Panc1 (cell line): Measurements from ENCODE around the gene GYPA.

Experiments used
- CTCF ChIP-seq: fragments of 450-650 bp; IDR thresholded peaks from 2 replicates; pipeline ENCODE4 v1.5.1; 2017; ENCODE audit warnings: mild to moderate bottlenecking
- POLR2AphosphoS5 ChIP-seq: IDR thresholded peaks from 2 replicates; pipeline ENCODE4 v1.6.1; 2012; ENCODE audit warnings: mild to moderate bottlenecking, low read depth, low read length, moderate library complexity
- SIN3A ChIP-seq: IDR thresholded peaks from 2 replicates; pipeline ENCODE4 v1.6.1; 2012; ENCODE audit warnings: low read depth, mild to moderate bottlenecking, low read length, moderate library complexity, borderline replicate concordance; ENCODE audit not compliant: insufficient read depth
- TCF7L2 ChIP-seq: IDR thresholded peaks from 2 replicates; pipeline ENCODE4 v1.6.1; 2011; ENCODE audit warnings: mild to moderate bottlenecking, low read depth, low read length, inconsistent platforms
- TF ChIP-seq, protein P1 (sequence below), 2 experiments: IDR thresholded peaks; 2 replicates each; pipeline ENCODE4 v1.6.1; 2011 to 2012; ENCODE audit warnings: low read depth in 2 of 2, control low read depth in 1 of 2, low read length in 1 of 2, mild to moderate bottlenecking in 1 of 2, moderate library complexity in 1 of 2; ENCODE audit not compliant: insufficient read depth in 1 of 2

DNA sequence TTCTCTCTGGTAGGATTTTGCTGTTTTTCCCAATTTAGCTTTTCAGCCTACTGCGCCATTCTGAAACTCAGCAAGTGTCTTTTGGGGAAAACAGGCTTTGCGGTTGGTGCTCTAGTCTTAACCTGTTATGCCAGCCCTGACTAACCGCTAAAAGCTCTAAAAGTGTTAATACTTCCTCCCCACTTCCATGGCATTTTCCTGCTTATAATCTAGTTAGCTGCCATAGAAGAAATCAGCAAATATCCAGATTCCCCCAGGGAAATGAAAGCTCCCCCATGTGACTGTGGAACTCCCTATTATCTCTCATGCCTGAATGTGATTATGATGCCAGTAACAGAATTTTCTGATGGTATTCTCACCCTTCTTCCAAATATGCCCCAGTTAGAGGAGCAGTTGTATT lies 28.7 kb upstream of the GYPA start:
- TF ChIP-seq, protein P1, sequence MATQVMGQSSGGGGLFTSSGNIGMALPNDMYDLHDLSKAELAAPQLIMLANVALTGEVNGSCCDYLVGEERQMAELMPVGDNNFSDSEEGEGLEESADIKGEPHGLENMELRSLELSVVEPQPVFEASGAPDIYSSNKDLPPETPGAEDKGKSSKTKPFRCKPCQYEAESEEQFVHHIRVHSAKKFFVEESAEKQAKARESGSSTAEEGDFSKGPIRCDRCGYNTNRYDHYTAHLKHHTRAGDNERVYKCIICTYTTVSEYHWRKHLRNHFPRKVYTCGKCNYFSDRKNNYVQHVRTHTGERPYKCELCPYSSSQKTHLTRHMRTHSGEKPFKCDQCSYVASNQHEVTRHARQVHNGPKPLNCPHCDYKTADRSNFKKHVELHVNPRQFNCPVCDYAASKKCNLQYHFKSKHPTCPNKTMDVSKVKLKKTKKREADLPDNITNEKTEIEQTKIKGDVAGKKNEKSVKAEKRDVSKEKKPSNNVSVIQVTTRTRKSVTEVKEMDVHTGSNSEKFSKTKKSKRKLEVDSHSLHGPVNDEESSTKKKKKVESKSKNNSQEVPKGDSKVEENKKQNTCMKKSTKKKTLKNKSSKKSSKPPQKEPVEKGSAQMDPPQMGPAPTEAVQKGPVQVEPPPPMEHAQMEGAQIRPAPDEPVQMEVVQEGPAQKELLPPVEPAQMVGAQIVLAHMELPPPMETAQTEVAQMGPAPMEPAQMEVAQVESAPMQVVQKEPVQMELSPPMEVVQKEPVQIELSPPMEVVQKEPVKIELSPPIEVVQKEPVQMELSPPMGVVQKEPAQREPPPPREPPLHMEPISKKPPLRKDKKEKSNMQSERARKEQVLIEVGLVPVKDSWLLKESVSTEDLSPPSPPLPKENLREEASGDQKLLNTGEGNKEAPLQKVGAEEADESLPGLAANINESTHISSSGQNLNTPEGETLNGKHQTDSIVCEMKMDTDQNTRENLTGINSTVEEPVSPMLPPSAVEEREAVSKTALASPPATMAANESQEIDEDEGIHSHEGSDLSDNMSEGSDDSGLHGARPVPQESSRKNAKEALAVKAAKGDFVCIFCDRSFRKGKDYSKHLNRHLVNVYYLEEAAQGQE (IDR thresholded peaks at IDR 0.05; ENCODE audit: insufficient read depth in 1 of 2, low read depth in 2 of 2, low read length in 1 of 2), result no peak
- TF ChIP-seq POLR2AphosphoS5, result no peak
- TF ChIP-seq CTCF, result no peak
- no peak for TF ChIP-seq TCF7L2
- no peak for TF ChIP-seq SIN3A
